ENCODE data around the gene CD101.

Gene CD101

GRCh38 chr1:117008656-117009055, 7.1 kb downstream of the CD101 start:
- Histone ChIP-seq H3K4me1 (ENCODE audit: control insufficient read depth, insufficient read depth, low read depth, low read length) (peaks cover 5% of the 10 kb centered on the region), H3K14ac (ENCODE audit: low read length in 2 of 2) (no peak overlapping the region), H2AK5ac (ENCODE audit: low read length, severe bottlenecking) (no peak overlapping the region), H3K23ac (ENCODE audit: low read length in 2 of 2) (no peak overlapping the region), H3K79me1 (replicated peaks; ENCODE audit: low read length, poor library complexity, severe bottlenecking) (no peaks in the 10 kb centered on the region), H2BK5ac (ENCODE audit: low read depth, low read length, poor library complexity, severe bottlenecking) (no peak overlapping the region), H3K27me3 (ENCODE audit: control insufficient read depth in 1 of 2, insufficient read depth in 1 of 2, low read length in 2 of 2) (no peaks in the 10 kb centered on the region), H3K4me3 (ENCODE audit: insufficient read depth in 1 of 2, low read depth in 1 of 2, low read length in 2 of 2) (peak overlapping the region in 1 of 2 experiments; percentile 38), H3K36me3 (ENCODE audit: control insufficient read depth in 1 of 2, insufficient read depth in 2 of 2, low read depth in 1 of 2, low read length in 2 of 2) (no peaks in the 10 kb centered on the region), H4K91ac (ENCODE audit: low read length) (no peak overlapping the region), H3K9me3 (ENCODE audit: control insufficient read depth, low read length) (no peaks in the 10 kb centered on the region), H3K4ac (ENCODE audit: low read depth in 1 of 2, low read length in 2 of 2) (no peak overlapping the region), H3K18ac (ENCODE audit: low read depth in 1 of 2, low read length in 2 of 2) (no peak overlapping the region), H2AFZ (ENCODE audit: low read depth, low read length) (no peak overlapping the region), H3K27ac (ENCODE audit: low read length, poor library complexity, severe bottlenecking) (no peak overlapping the region), H2BK12ac (ENCODE audit: low read length in 2 of 2) (no peak overlapping the region), H2BK120ac (ENCODE audit: low read depth, low read length) (no peak overlapping the region), H4K8ac (ENCODE audit: low read length) (no peak overlapping the region), H3K4me2 (ENCODE audit: low read length, poor library complexity, severe bottlenecking) (no peak overlapping the region), H3K9ac (ENCODE audit: low read length) (peak overlapping the region; percentile 55), H2BK15ac (ENCODE audit: low read depth, poor library complexity, severe bottlenecking) (no peak overlapping the region)
- DNase-seq, result no peak
- WGBS, result 76% methylated on average over 2 of the region's 2 CpGs

GRCh38 chr1:117009132-117009531, 7.6 kb downstream of the CD101 start:
- Histone ChIP-seq H3K27me3 (ENCODE audit: control insufficient read depth in 1 of 2, insufficient read depth in 1 of 2, low read length in 2 of 2) (no peaks in the 10 kb centered on the region), H2BK5ac (ENCODE audit: low read depth, low read length, poor library complexity, severe bottlenecking) (no peak overlapping the region), H2BK12ac (ENCODE audit: low read length in 2 of 2) (no peak overlapping the region), H3K4me1 (ENCODE audit: control insufficient read depth, insufficient read depth, low read depth, low read length) (peaks cover 5% of the 10 kb centered on the region), H3K9me3 (ENCODE audit: control insufficient read depth, low read length) (no peaks in the 10 kb centered on the region), H2BK120ac (ENCODE audit: low read depth, low read length) (no peak overlapping the region), H2AFZ (ENCODE audit: low read depth, low read length) (no peak overlapping the region), H3K9ac (ENCODE audit: low read length) (peak overlapping the region; percentile 55), H3K4me2 (ENCODE audit: low read length, poor library complexity, severe bottlenecking) (no peak overlapping the region), H3K4ac (ENCODE audit: low read depth in 1 of 2, low read length in 2 of 2) (no peak overlapping the region), H3K36me3 (ENCODE audit: control insufficient read depth in 1 of 2, insufficient read depth in 2 of 2, low read depth in 1 of 2, low read length in 2 of 2) (no peaks in the 10 kb centered on the region), H3K79me1 (replicated peaks; ENCODE audit: low read length, poor library complexity, severe bottlenecking) (no peaks in the 10 kb centered on the region), H3K27ac (ENCODE audit: low read length, poor library complexity, severe bottlenecking) (no peak overlapping the region), H3K23ac (ENCODE audit: low read length in 2 of 2) (no peak overlapping the region), H3K4me3 (ENCODE audit: insufficient read depth in 1 of 2, low read depth in 1 of 2, low read length in 2 of 2) (peak overlapping the region in 1 of 2 experiments; percentile 38), H4K8ac (ENCODE audit: low read length) (no peak overlapping the region), H4K91ac (ENCODE audit: low read length) (no peak overlapping the region), H3K18ac (ENCODE audit: low read depth in 1 of 2, low read length in 2 of 2) (no peak overlapping the region), H3K14ac (ENCODE audit: low read length in 2 of 2) (no peak overlapping the region), H2AK5ac (ENCODE audit: low read length, severe bottlenecking) (no peak overlapping the region), H2BK15ac (ENCODE audit: low read depth, poor library complexity, severe bottlenecking) (no peak overlapping the region)
- 85% methylated on average over 1 of the region's 3 CpGs for WGBS
- no peak for DNase-seq

- Histone ChIP-seq H3K4me1 (ENCODE audit: control insufficient read depth, insufficient read depth, low read depth, low read length) (peaks cover 5% of the 10 kb centered on the region), H3K14ac (ENCODE audit: low read length in 2 of 2) (no peak overlapping the region), H2BK15ac (ENCODE audit: low read depth, poor library complexity, severe bottlenecking) (no peak overlapping the region), H2BK5ac (ENCODE audit: low read depth, low read length, poor library complexity, severe bottlenecking) (no peak overlapping the region), H3K9me3 (ENCODE audit: control insufficient read depth, low read length) (no peaks in the 10 kb centered on the region), H2BK12ac (ENCODE audit: low read length in 2 of 2) (no peak overlapping the region), H3K4me3 (ENCODE audit: insufficient read depth in 1 of 2, low read depth in 1 of 2, low read length in 2 of 2) (no peak overlapping the region), H3K18ac (ENCODE audit: low read depth in 1 of 2, low read length in 2 of 2) (no peak overlapping the region), H2BK120ac (ENCODE audit: low read depth, low read length) (no peak overlapping the region), H3K9ac (ENCODE audit: low read length) (no peak overlapping the region), H4K8ac (ENCODE audit: low read length) (no peak overlapping the region), H3K27ac (ENCODE audit: low read length, poor library complexity, severe bottlenecking) (no peak overlapping the region), H4K91ac (ENCODE audit: low read length) (no peak overlapping the region), H2AFZ (ENCODE audit: low read depth, low read length) (no peak overlapping the region), H3K23ac (ENCODE audit: low read length in 2 of 2) (no peak overlapping the region), H3K4me2 (ENCODE audit: low read length, poor library complexity, severe bottlenecking) (no peak overlapping the region), H3K4ac (ENCODE audit: low read depth in 1 of 2, low read length in 2 of 2) (no peak overlapping the region), H3K27me3 (ENCODE audit: control insufficient read depth in 1 of 2, insufficient read depth in 1 of 2, low read length in 2 of 2) (no peaks in the 10 kb centered on the region), H3K36me3 (ENCODE audit: control insufficient read depth in 1 of 2, insufficient read depth in 2 of 2, low read depth in 1 of 2, low read length in 2 of 2) (no peaks in the 10 kb centered on the region), H2AK5ac (ENCODE audit: low read length, severe bottlenecking) (no peak overlapping the region), H3K79me1 (replicated peaks; ENCODE audit: low read length, poor library complexity, severe bottlenecking) (no peaks in the 10 kb centered on the region)
- 80% methylated on average over 1 of the region's 3 CpGs for WGBS
- peak; percentile 71 for DNase-seq
Observed at GRCh38 chr1:117010310-117010969, 8.9 kb downstream of the CD101 start.

- no peaks in the 10 kb centered on the region for H3K27me3 ChIP-seq (ENCODE audit: control insufficient read depth in 1 of 2, insufficient read depth in 1 of 2, low read length in 2 of 2)
- H3K18ac ChIP-seq (ENCODE audit: low read depth in 1 of 2, low read length in 2 of 2), result no peak overlapping the region
- H3K9ac ChIP-seq (ENCODE audit: low read length), result no peak overlapping the region
- no peaks in the 10 kb centered on the region for H3K36me3 ChIP-seq (ENCODE audit: control insufficient read depth in 1 of 2, insufficient read depth in 2 of 2, low read depth in 1 of 2, low read length in 2 of 2)
- H2BK12ac ChIP-seq (ENCODE audit: low read length in 2 of 2), result no peak overlapping the region
- H3K4me1 ChIP-seq (ENCODE audit: control insufficient read depth, insufficient read depth, low read depth, low read length), result peaks cover 5% of the 10 kb centered on the region
- no peak overlapping the region for H3K27ac ChIP-seq (ENCODE audit: low read length, poor library complexity, severe bottlenecking)
- no peak overlapping the region for H2BK5ac ChIP-seq (ENCODE audit: low read depth, low read length, poor library complexity, severe bottlenecking)
- no peak overlapping the region for H3K4me3 ChIP-seq (ENCODE audit: insufficient read depth in 1 of 2, low read depth in 1 of 2, low read length in 2 of 2)
- no peak overlapping the region for H2BK15ac ChIP-seq (ENCODE audit: low read depth, poor library complexity, severe bottlenecking)
- H2AK5ac ChIP-seq (ENCODE audit: low read length, severe bottlenecking), result no peak overlapping the region
- WGBS, result 96% methylated on average over 3 of the region's 3 CpGs
- no peak for DNase-seq
- no peak overlapping the region for H3K14ac ChIP-seq (ENCODE audit: low read length in 2 of 2)
- no peak overlapping the region for H3K4ac ChIP-seq (ENCODE audit: low read depth in 1 of 2, low read length in 2 of 2)
- H4K8ac ChIP-seq (ENCODE audit: low read length), result no peak overlapping the region
- no peaks in the 10 kb centered on the region for H3K9me3 ChIP-seq (ENCODE audit: control insufficient read depth, low read length)
- no peaks in the 10 kb centered on the region for H3K79me1 ChIP-seq (replicated peaks; ENCODE audit: low read length, poor library complexity, severe bottlenecking)
- H3K23ac ChIP-seq (ENCODE audit: low read length in 2 of 2), result no peak overlapping the region
- H2AFZ ChIP-seq (ENCODE audit: low read depth, low read length), result no peak overlapping the region
- no peak overlapping the region for H3K4me2 ChIP-seq (ENCODE audit: low read length, poor library complexity, severe bottlenecking)
- H4K91ac ChIP-seq (ENCODE audit: low read length), result no peak overlapping the region
- no peak overlapping the region for H2BK120ac ChIP-seq (ENCODE audit: low read depth, low read length)
Observed at GRCh38 chr1:117011334-117011733, 9.8 kb downstream of the CD101 start.

Data from mesenchymal stem cell (in vitro differentiated cells and primary cell).